HepG2 (cell line): ENCODE results near the gene TCFL5. TPM values are rescaled to one million over a fixed set of nuclear protein-coding genes. Genes with fewer than 3 reads are reported as not detected.

Experiments
- ARHGAP35 ChIP-seq: sonication (generic); formaldehyde crosslinking; IDR thresholded peaks from 2 replicates; pipeline ENCODE4 v1.9.0; 2022; ENCODE audit warnings: mild to moderate bottlenecking, inconsistent platforms, moderate library complexity, missing genetic modification reagents, borderline replicate concordance
- BRF2 ChIP-seq: sonication (generic); formaldehyde crosslinking; IDR thresholded peaks from 2 replicates; pipeline ENCODE4 v1.8.1; 2022; ENCODE audit warnings: mild to moderate bottlenecking, missing genetic modification reagents
- CBFB ChIP-seq: sonication (generic); formaldehyde crosslinking; IDR thresholded peaks from 2 replicates; pipeline ENCODE4 v1.4.0; 2020; ENCODE audit warnings: missing genetic modification reagents
- CHCHD3 ChIP-seq: sonication (generic); formaldehyde crosslinking; IDR thresholded peaks from 2 replicates; pipeline ENCODE4 v1.8.0; 2022; ENCODE audit warnings: mild to moderate bottlenecking, missing genetic modification reagents, moderate library complexity
- CSRNP1 ChIP-seq: sonication (generic); formaldehyde crosslinking; IDR thresholded peaks from 2 replicates; pipeline ENCODE4 v1.8.1; 2023; ENCODE audit warnings: mild to moderate bottlenecking, missing genetic modification reagents
- HOXA7 ChIP-seq: sonication (generic); formaldehyde crosslinking; IDR thresholded peaks from 2 replicates; pipeline ENCODE4 v1.8.1; 2022; ENCODE audit warnings: mild to moderate bottlenecking, missing genetic modification reagents, moderate library complexity
- ISL2 ChIP-seq: sonication (generic); formaldehyde crosslinking; IDR thresholded peaks from 2 replicates; pipeline ENCODE4 v1.5.0; 2020; ENCODE audit warnings: missing genetic modification reagents
- JDP2 ChIP-seq: sonication (generic); formaldehyde crosslinking; IDR thresholded peaks from 2 replicates; pipeline ENCODE4 v1.8.1; 2022; ENCODE audit warnings: missing genetic modification reagents, borderline replicate concordance
- KDM4B ChIP-seq: sonication (generic); formaldehyde crosslinking; IDR thresholded peaks from 2 replicates; pipeline ENCODE4 v1.4.0; 2020; ENCODE audit warnings: missing genetic modification reagents
- MBD4 ChIP-seq: IDR thresholded peaks from 2 replicates; pipeline ENCODE4 v1.6.1; 2012; ENCODE audit warnings: low read length, inconsistent platforms, borderline replicate concordance
- NR2F2 ChIP-seq: IDR thresholded peaks from 2 replicates; pipeline ENCODE4 v1.6.1; 2012; ENCODE audit warnings: low read depth, inconsistent platforms, borderline replicate concordance
- POLR2AphosphoS2 ChIP-seq: IDR thresholded peaks from 2 replicates; pipeline ENCODE4 v1.6.1; 2011; ENCODE audit warnings: low read depth, low read length, improper control_type of control experiment
- SCMH1 ChIP-seq: sonication (generic); formaldehyde crosslinking; IDR thresholded peaks from 2 replicates; pipeline ENCODE4 v1.9.0; 2021; ENCODE audit warnings: missing genetic modification reagents, mild to moderate bottlenecking, borderline replicate concordance
- SMAD3 ChIP-seq: sonication (generic); formaldehyde crosslinking; IDR thresholded peaks from 2 replicates; pipeline ENCODE4 v1.4.0; 2020; ENCODE audit warnings: missing genetic modification reagents
- TBL1XR1 ChIP-seq: fragments of 150-350 bp; IDR thresholded peaks from 2 replicates; pipeline ENCODE4 v1.6.1; 2014; ENCODE audit warnings: borderline replicate concordance, low read length; ENCODE audit not compliant: partially characterized antibody
- TP53 ChIP-seq: sonication (generic); formaldehyde crosslinking; conservative IDR thresholded peaks from 2 replicates; pipeline ENCODE4 v1.4.0; 2020; ENCODE audit warnings: missing genetic modification reagents
- ZEB1 ChIP-seq: IDR thresholded peaks from 2 replicates; pipeline ENCODE4 v1.6.1; 2012; ENCODE audit warnings: mild to moderate bottlenecking, low read depth, inconsistent platforms; ENCODE audit not compliant: insufficient replicate concordance
- ZNF207 ChIP-seq: fragments of 450-650 bp; IDR thresholded peaks from 2 replicates; pipeline ENCODE4 v1.6.1; 2016; ENCODE audit warnings: antibody characterized with exemption, borderline replicate concordance
- ZNF235 ChIP-seq: sonication (generic); formaldehyde crosslinking; IDR thresholded peaks from 2 replicates; pipeline ENCODE4 v1.8.1; 2023; ENCODE audit warnings: mild to moderate bottlenecking, missing genetic modification reagents, borderline replicate concordance
- ZNF431 ChIP-seq: sonication (generic); formaldehyde crosslinking; IDR thresholded peaks from 2 replicates; pipeline ENCODE4 v1.9.0; 2022; ENCODE audit warnings: missing genetic modification reagents, low read depth, mild to moderate bottlenecking, borderline replicate concordance
- ZNF550 ChIP-seq: sonication (generic); formaldehyde crosslinking; IDR thresholded peaks from 2 replicates; pipeline ENCODE4 v1.4.0; 2020; ENCODE audit warnings: mild to moderate bottlenecking, missing genetic modification reagents, borderline replicate concordance
- ZNF672 ChIP-seq: sonication (generic); formaldehyde crosslinking; IDR thresholded peaks from 2 replicates; pipeline ENCODE4 v1.8.1; 2022; ENCODE audit warnings: missing genetic modification reagents
- ZNF703 ChIP-seq: sonication (generic); formaldehyde crosslinking; IDR thresholded peaks from 2 replicates; pipeline ENCODE4 v1.5.1; 2020; ENCODE audit warnings: missing genetic modification reagents, mild to moderate bottlenecking, moderate library complexity, borderline replicate concordance
- ZSCAN29 ChIP-seq: sonication (generic); formaldehyde crosslinking; conservative IDR thresholded peaks from 2 replicates; pipeline ENCODE4 v1.4.0; 2020; ENCODE audit warnings: mild to moderate bottlenecking, missing genetic modification reagents
- polyA plus RNA-seq, 8 experiments: library from polyadenylated mRNA; depleted of rRNA in 3 of 8; stranded (reverse) in 7 of 8; unstranded in 1 of 8; fragments of >200 nt; fragmentation: Illumina TruSeq in 4 of 8; extraction: Trizol in 4 of 8; gene quantifications; 2 replicates each; pipeline versions ENCODE4 v1.2.1 to v1.2.3, GENCODE V29; 2011 to 2016; ENCODE audit warnings: low read depth in 4 of 8, missing spikeins in 1 of 8, mixed read lengths in 1 of 8; ENCODE audit not compliant: insufficient read depth in 1 of 8
- total RNA-seq, 5 experiments: library from RNA; depleted of rRNA; stranded (reverse); fragments of >200 nt; fragmentation: Illumina TruSeq; extraction: Trizol; gene quantifications; 2 replicates each; pipeline ENCODE4 v1.2.3, GENCODE V29; 2016; ENCODE audit warnings: low read depth in 1 of 5
- TF ChIP-seq, protein P1 (sequence below): sonication (generic); formaldehyde crosslinking; IDR thresholded peaks from 2 replicates; pipeline ENCODE4 v1.9.0; 2021; ENCODE audit warnings: missing genetic modification reagents, borderline replicate concordance
- TF ChIP-seq, protein P2 (sequence below): sonication (generic); formaldehyde crosslinking; IDR thresholded peaks from 2 replicates; pipeline ENCODE4 v1.4.0; 2020; ENCODE audit warnings: missing genetic modification reagents, mild to moderate bottlenecking, borderline replicate concordance

Gene TCFL5
- total and polyA plus RNA-seq, 2 of the 13 experiments (the other 11 are each of a cell fraction or from before 2014, with no cell fraction given) = 14.8 to 20.0 TPM

- TF ChIP-seq NR2F2 = peak; percentile 86
- peak; percentile 86 for TF ChIP-seq KDM4B (CRISPR knock-in tag)
- TF ChIP-seq ZNF207 = no peak
- peak; percentile 82 for TF ChIP-seq ISL2 (CRISPR knock-in tag)
- no peak for TF ChIP-seq ZNF235 (CRISPR knock-in tag)
- TF ChIP-seq ZNF431 = peak; percentile 93; the same call in 1 of the 2 replicates
- TF ChIP-seq CBFB = peak; percentile 91; the same call in 1 of the 2 replicates
- no peak for TF ChIP-seq HOXA7 (CRISPR knock-in tag)
- TF ChIP-seq, protein P1, sequence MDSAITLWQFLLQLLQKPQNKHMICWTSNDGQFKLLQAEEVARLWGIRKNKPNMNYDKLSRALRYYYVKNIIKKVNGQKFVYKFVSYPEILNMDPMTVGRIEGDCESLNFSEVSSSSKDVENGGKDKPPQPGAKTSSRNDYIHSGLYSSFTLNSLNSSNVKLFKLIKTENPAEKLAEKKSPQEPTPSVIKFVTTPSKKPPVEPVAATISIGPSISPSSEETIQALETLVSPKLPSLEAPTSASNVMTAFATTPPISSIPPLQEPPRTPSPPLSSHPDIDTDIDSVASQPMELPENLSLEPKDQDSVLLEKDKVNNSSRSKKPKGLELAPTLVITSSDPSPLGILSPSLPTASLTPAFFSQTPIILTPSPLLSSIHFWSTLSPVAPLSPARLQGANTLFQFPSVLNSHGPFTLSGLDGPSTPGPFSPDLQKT (CRISPR knock-in tag) = peak; percentile 45; the same call in 1 of the 2 replicates
- peak; percentile 74; the same call in 1 of the 2 replicates for TF ChIP-seq ZNF550
- TF ChIP-seq SCMH1 = no peak
- TF ChIP-seq ZSCAN29 (CRISPR knock-in tag) = peak; percentile 92
- TF ChIP-seq SMAD3 (CRISPR knock-in tag) = peak; percentile 79; the same call in 1 of the 2 replicates
- peak; percentile 40; the same call in 1 of the 2 replicates for TF ChIP-seq ARHGAP35
- TF ChIP-seq ZEB1 = no peak
- TF ChIP-seq JDP2 = no peak; the same call in 1 of the 2 replicates
- no peak for TF ChIP-seq MBD4
- TF ChIP-seq CHCHD3 (CRISPR knock-in tag) = no peak
- no peak; the same call in 1 of the 2 replicates for TF ChIP-seq ZNF703 (CRISPR knock-in tag)
- TF ChIP-seq BRF2 (CRISPR knock-in tag) = no peak
- no peak; the same call in 1 of the 2 replicates for TF ChIP-seq CSRNP1 (CRISPR knock-in tag)
- TF ChIP-seq ZNF672 = no peak
- TF ChIP-seq, protein P2, sequence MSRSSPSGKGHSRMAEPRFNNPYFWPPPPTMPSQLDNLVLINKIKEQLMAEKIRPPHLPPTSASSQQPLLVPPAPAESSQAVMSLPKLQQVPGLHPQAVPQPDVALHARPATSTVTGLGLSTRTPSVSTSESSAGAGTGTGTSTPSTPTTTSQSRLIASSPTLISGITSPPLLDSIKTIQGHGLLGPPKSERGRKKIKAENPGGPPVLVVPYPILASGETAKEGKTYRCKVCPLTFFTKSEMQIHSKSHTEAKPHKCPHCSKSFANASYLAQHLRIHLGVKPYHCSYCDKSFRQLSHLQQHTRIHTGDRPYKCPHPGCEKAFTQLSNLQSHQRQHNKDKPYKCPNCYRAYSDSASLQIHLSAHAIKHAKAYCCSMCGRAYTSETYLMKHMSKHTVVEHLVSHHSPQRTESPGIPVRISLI (CRISPR knock-in tag) = peak; percentile 45; the same call in 1 of the 2 replicates
- TF ChIP-seq TBL1XR1 = no peak
- peak; percentile 45; the same call in 1 of the 2 replicates for TF ChIP-seq TP53 (CRISPR knock-in tag)
- no peak for TF ChIP-seq POLR2AphosphoS2
Measured at GRCh38 chr20:62805711-62806382, 55.8 kb downstream of the TCFL5 start (continued).
